SH-SY5Y (cell line): ENCODE data around the gene PSMA7.

ENCODE experiments used
- GATA2 ChIP-seq: IDR thresholded peaks from 2 replicates; pipeline ENCODE4 v1.6.1; 2011; ENCODE audit warnings: mild to moderate bottlenecking, low read depth, low read length
- GATA3 ChIP-seq: IDR thresholded peaks from 2 replicates; pipeline ENCODE4 v1.6.1; 2011; ENCODE audit warnings: low read depth, mild to moderate bottlenecking, low read length, moderate library complexity

DNA sequence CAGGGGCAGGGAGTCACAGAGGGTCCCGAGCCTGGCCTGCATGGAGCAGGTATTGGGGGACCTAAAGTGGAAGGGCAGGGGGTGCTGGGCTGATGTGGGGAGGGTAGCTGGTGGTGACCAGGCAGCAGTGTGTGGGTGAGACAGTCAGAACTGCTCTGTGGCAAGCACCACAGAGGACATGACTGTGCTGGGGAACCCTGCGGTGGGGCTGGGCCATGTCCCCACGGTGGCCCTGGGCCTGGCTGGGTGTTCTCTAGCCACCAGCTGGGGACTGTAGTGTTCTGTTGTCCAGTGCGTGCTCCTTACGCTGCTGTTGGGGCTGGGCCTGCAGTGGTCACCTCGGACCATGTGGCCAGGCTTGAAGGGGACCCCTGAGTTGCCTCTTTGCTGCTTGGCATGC is 3.9 kb upstream of the PSMA7 start:
- TF ChIP-seq GATA2 (no peak), GATA3 (no peak)
